Activated CD4-positive, alpha-beta T cell treated with anti-CD3 and anti-CD28 coated beads for 36 hours (primary cell): Measurements from ENCODE around the gene GRHL3. TPM values are rescaled to one million over a fixed set of nuclear protein-coding genes. Genes with fewer than 3 reads are reported as not detected.

Experiments
- ATAC-seq: fragments of 200-7000 bp; cut with Tn5 transposase; one replicate; pipeline ENCODE4 v1.10.0; 2021; ENCODE audit warnings: mild to moderate bottlenecking, moderate library complexity
- CTCF ChIA-PET: fragments of 350-600 bp; sonication (Branson Sonifier 250); formaldehyde crosslinking; loops from one replicate; lab custom pipeline; 2021; ENCODE audit warnings: antibody characterized with exemption; lab: Charles Lee
- POLR2A ChIA-PET: fragments of 350-600 bp; sonication (Branson Sonifier 250); formaldehyde crosslinking; loops from one replicate; lab custom pipeline; 2021; ENCODE audit warnings: antibody characterized with exemption, inconsistent platforms; lab: Charles Lee
- DNase-seq: peaks from one replicate; pipeline ENCODE4 v3.0.0-alpha.2; 2020
- H3K27ac Mint-ChIP-seq: one replicate; pipeline ENCODE4 v1.8.0; 2021; ENCODE audit warnings: mixed read lengths
- H3K27me3 Mint-ChIP-seq: one replicate; pipeline ENCODE4 v1.8.0; 2021; ENCODE audit warnings: mixed read lengths
- H3K36me3 Mint-ChIP-seq: one replicate; pipeline ENCODE4 v1.8.0; 2021; ENCODE audit warnings: low read depth, mixed read lengths
- H3K4me1 Mint-ChIP-seq: one replicate; pipeline ENCODE4 v1.8.0; 2021; ENCODE audit warnings: mixed read lengths
- H3K4me3 Mint-ChIP-seq: one replicate; pipeline ENCODE4 v1.8.0; 2021; ENCODE audit warnings: mild to moderate bottlenecking, moderate library complexity, mixed read lengths
- H3K9me3 Mint-ChIP-seq: one replicate; pipeline ENCODE4 v1.8.0; 2021; ENCODE audit warnings: low read depth, mixed read lengths
- intact Hi-C, 2 experiments: fragments of 100-400 bp; cut with DNase I in 1 of 2; cut with micrococcal nuclease in 1 of 2; formaldehyde crosslinking; loops; one replicate each; pipeline versions ENCODE4 v1.14.2 to v1.15.1; 2022 to 2024; cut with DNase I, micrococcal nuclease
- total RNA-seq, 2 experiments: library from RNA; stranded (reverse); gene quantifications; one replicate each; pipeline ENCODE4 v1.2.3, GENCODE V29; 2021

GRHL3 gene
- total RNA-seq, 2 experiments from 2014 or later = not detected

DNA sequence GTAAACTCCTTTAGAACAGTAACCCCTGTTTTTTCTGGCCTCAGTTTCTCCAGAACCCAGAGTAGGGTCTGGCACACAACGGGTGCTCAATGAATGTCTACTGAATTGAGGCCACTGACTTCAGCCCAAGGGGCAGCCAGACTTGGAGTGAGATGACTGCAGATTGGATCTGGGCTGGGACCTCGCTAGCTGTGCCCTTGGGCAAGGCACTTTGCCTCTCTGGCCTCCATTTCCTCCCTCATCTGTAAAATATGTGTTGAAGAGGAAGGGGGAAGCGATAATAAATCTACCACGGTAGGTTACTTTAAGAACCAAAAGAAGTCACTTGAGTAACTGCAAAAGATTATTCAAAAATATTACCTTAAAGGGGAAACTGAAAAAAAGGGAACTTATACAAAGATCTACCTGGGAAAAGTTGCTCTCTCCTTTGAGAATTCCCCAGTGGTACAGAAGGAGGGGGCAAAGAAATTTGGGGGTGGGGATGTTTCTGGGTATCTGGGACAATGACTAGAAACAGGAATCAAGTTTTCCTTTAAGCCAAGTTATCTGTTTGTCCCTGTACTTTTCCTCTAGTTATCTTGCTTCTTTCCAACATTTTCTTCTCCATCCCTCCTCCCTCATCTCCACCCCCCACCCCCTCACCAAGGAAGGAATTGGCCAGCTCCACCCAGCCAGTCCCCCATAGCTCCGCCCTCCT is 394 bp upstream of the GRHL3 start:
- Mint-ChIP-seq H3K4me1 (peaks cover 40% of the 10 kb centered on the region), H3K27ac (no peak overlapping the region), H3K27me3 (peaks cover 59% of the 10 kb centered on the region), H3K4me3 (no peak overlapping the region), H3K9me3 (no peaks in the 10 kb centered on the region), H3K36me3 (no peaks in the 10 kb centered on the region)
- intact Hi-C loops = no loop called here
- POLR2A ChIA-PET = interaction anchor here (0.5 kb wide), 1 partner anchor 109 kb away, joined by 6 read pairs; no protein-coding TSS in a partner anchor
- no peak for DNase-seq
- CTCF ChIA-PET = interaction anchor here (0.7 to 4.7 kb wide), 4 partner anchors 9 to 118 kb away, joined by 3 to 22 read pairs (median 4); partner anchors contain the start of gene NIPAL3
- ATAC-seq = no peak

DNA sequence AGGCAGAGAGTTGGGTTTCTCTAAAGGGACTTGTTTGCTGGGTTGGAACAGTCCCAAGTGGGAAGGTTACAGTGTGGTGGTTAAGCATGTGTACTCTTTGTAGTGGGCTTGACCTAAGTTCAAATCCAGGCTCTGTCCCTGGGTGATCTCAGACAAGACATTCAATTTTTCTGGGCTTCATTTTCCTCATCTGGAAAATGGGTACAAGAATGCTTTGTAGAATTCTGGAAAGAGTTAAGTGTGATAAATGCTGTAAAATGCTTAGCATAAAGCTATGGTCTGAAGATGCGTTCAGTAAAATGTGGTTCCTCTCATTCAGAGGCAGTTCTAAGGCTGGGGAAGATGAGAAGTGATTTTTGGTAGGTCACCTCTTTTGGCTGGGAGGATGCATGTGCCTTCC is 805 bp downstream of the GRHL3 start:
- no peak overlapping the region for H3K4me3 Mint-ChIP-seq
- ATAC-seq = no peak
- H3K4me1 Mint-ChIP-seq = peaks cover 40% of the 10 kb centered on the region
- ChIA-PET POLR2A (interaction anchor here (0.5 to 1.3 kb wide), 2 partner anchors 95 to 1595 kb away, joined by 3 read pairs; partner anchors contain the start of gene NIPAL3), CTCF (interaction anchor here (0.7 to 4.7 kb wide), 11 partner anchors 10 to 170 kb away, joined by 3 to 22 read pairs (median 4); partner anchors contain the start of gene NIPAL3)
- H3K9me3 Mint-ChIP-seq = no peaks in the 10 kb centered on the region
- intact Hi-C loops = loop anchor here (5.0 kb wide), 3 partner anchors 47 to 427 kb away; partner anchors contain the start of gene CLIC4 (in 1 of the 2)
- no peak for DNase-seq
- peaks cover 62% of the 10 kb centered on the region for H3K27me3 Mint-ChIP-seq
- H3K27ac Mint-ChIP-seq = no peak overlapping the region
- H3K36me3 Mint-ChIP-seq = no peaks in the 10 kb centered on the region

DNA sequence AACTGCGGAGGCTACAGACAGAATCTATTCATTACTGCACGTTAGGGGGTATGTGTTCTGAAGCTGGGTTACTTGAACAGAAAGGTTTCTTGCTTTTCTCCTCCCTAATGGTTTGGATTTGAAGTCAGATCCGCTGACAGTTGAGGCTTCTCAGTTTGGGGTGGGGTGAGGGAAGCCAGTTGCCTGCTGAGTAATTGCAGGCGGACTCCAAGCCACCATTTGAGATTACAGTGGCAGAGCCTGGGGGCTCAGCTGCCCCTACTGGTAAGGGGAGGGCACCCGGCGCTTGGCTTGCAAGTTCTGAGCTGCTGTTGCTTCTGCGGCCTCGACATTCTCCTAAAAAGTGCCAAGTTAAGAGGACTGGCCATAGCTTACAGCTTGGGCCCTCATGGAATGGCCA is 2.0 kb downstream of the GRHL3 start:
- Mint-ChIP-seq H3K9me3 (no peaks in the 10 kb centered on the region), H3K27me3 (peaks cover 66% of the 10 kb centered on the region), H3K36me3 (no peaks in the 10 kb centered on the region), H3K27ac (no peak overlapping the region), H3K4me3 (peak overlapping the region; percentile 62), H3K4me1 (peaks cover 40% of the 10 kb centered on the region)
- intact Hi-C loops = loop anchor here (5.0 kb wide), 3 partner anchors 46 to 426 kb away; partner anchors contain the start of gene CLIC4 (in 1 of the 2)
- CTCF ChIA-PET = interaction anchor here (0.6 to 4.7 kb wide), 8 partner anchors 30 to 249 kb away, joined by 3 to 22 read pairs (median 4); no protein-coding TSS in a partner anchor
- ATAC-seq (no peak), DNase-seq (no peak)
- POLR2A ChIA-PET = interaction anchor here (0.7 kb wide), 1 partner anchor 30 kb away, joined by 3 read pairs; no protein-coding TSS in a partner anchor

DNA sequence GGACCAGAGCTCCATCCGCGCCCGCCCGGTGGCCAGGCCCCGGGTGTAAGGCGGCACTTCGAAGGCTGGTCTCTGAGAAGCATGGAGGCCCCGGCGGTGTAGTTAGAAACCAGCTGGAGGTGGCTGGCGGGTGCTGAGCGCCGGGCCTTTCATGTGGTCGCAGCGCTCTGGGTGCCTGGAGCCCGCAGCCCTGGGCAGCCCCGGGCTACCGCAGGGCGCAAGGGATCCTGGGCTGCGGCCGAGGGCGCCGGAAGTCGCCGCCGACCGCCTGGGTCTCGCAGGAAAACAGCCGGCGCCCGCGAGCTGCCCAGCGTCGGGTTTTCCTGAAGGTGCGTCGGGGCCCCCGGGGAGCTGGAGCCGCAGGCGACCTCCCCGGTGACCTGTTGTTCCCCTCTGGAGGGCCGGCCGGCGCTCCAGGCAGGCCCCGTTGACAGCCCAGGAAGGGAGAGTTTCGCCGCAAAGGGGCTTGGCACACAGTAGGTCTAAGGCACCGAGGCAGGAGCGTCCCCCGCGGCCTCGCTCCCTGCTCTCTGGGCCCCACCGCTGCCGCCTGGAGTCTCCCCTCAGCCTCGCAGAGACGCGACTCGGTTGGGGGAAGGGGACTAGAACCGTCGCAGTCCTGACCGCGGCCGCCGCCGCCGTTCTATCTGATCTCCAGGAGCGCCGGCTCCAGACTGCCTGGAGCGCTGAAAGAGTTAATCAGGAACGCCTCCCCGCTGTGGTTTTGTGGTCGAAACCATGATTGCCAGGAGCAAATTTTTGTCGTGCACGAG is 2.7 kb downstream of the GRHL3 start:
- peak; percentile 87 for DNase-seq
- CTCF ChIA-PET = interaction anchor here (0.6 to 4.7 kb wide), 14 partner anchors 29 to 918 kb away, joined by 3 to 22 read pairs (median 4); no protein-coding TSS in a partner anchor
- Mint-ChIP-seq H3K27me3 (peaks cover 70% of the 10 kb centered on the region), H3K4me1 (peaks cover 40% of the 10 kb centered on the region), H3K36me3 (no peaks in the 10 kb centered on the region), H3K27ac (peak overlapping the region; percentile 51), H3K9me3 (no peaks in the 10 kb centered on the region), H3K4me3 (peak overlapping the region; percentile 62)
- intact Hi-C loops = loop anchor here (1.0 to 5.0 kb wide), 5 partner anchors 45 to 425 kb away; partner anchors contain the start of gene CLIC4 (in 1 of the 2)
- ATAC-seq = peak; percentile 76
- POLR2A ChIA-PET = interaction anchor here (0.7 to 0.8 kb wide), 2 partner anchors 29 to 68 kb away, joined by 3 read pairs; no protein-coding TSS in a partner anchor

DNA sequence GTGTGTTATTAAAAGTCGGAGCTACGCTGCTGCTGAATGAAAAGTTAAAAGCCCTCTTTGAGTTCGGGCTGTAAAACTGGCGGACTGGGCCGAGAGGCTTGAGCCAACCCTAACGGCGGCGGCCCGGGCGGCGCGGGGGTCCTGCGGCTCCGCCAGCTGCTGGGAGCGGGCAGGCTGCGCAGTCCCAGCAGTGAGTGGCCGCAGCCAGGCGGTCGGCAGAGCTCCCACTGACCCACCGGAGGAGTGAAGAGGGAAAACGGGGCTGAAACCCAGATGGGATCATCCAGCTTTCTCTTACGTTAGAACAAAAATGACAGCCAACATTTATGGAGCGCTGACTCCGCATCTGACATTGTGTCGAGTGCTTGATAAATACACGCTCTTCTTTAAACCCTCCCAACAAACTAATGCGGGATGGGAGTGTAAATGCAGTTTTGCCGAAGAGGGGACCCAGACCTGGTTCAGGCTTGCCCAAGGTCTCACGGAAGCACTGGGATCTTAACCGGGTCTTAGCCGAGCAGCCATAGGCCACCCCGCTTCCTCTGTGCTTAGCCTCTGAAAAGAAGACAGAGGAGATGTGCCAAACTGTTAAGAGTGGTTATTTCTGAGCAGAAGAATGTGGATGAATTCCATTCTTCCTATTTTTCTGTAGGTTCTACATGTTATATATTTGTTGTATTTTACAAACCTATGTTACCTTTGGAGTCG is 3.5 kb downstream of the GRHL3 start:
- Mint-ChIP-seq H3K4me1 (peaks cover 40% of the 10 kb centered on the region), H3K27me3 (peaks cover 74% of the 10 kb centered on the region), H3K36me3 (no peaks in the 10 kb centered on the region), H3K4me3 (peak overlapping the region; percentile 62), H3K9me3 (no peaks in the 10 kb centered on the region), H3K27ac (peak overlapping the region; percentile 51)
- ATAC-seq (no peak), DNase-seq (no peak)
- ChIA-PET POLR2A (interaction anchor here (0.8 kb wide), 1 partner anchor 68 kb away, joined by 3 read pairs; no protein-coding TSS in a partner anchor), CTCF (interaction anchor here (0.7 to 4.7 kb wide), 11 partner anchors 13 to 917 kb away, joined by 3 to 22 read pairs (median 4); no protein-coding TSS in a partner anchor)
- intact Hi-C loops = loop anchor here (1.0 to 5.0 kb wide), 5 partner anchors 45 to 425 kb away; partner anchors contain the start of gene CLIC4 (in 1 of the 2)

DNA sequence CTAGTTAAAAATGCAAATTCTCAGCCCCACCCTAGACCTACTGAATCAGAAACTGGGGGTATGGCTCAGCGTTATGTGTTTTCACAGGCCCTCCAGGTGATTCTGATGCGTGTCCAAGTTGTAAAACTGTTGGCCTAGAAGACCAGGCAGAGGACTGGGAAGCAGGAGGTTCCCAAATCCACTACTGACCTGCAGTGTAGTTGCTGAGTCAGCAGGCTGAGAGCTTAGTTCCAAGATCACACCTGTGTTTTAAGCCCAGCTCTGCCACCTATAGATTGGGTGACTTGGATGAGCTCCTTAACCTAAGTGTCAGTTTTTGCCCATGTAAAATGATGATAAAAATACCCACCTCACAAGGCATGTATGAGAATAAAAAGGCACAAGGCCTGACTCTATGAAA is 4.1 kb downstream of the GRHL3 start:
- Mint-ChIP-seq H3K4me1 (peaks cover 40% of the 10 kb centered on the region), H3K9me3 (no peaks in the 10 kb centered on the region), H3K27ac (no peak overlapping the region), H3K36me3 (no peaks in the 10 kb centered on the region), H3K4me3 (no peak overlapping the region), H3K27me3 (peaks cover 73% of the 10 kb centered on the region)
- ATAC-seq = no peak
- ChIA-PET CTCF (interaction anchor here (0.8 to 4.7 kb wide), 4 partner anchors 13 to 1962 kb away, joined by 4 to 22 read pairs (median 7); no protein-coding TSS in a partner anchor), POLR2A (no interaction called here)
- intact Hi-C loops = loop anchor here (2.0 to 5.0 kb wide), 4 partner anchors 44 to 424 kb away; partner anchors contain the start of gene CLIC4 (in 1 of the 2)
- DNase-seq = no peak

DNA sequence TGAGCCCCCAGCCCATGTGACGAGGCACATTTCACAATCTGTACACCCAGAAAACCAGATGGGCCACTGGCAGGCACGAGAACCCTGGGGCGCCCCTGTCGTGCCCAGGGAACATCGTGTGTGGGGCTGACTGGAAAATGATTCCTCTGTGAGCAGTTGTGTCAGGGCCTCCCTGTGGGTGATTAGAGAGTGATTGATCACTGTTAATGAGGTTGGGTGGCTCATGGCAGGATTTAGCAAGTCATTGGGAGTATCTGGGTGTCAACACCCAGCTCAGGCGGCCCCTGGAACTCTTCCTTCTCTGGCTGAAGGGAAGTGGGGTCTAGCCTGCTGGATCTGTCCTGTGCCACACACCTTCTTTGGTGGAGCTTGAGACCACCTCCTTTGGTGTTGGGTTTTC is 5.7 kb downstream of the GRHL3 start:
- H3K9me3 Mint-ChIP-seq = no peaks in the 10 kb centered on the region
- no peaks in the 10 kb centered on the region for H3K36me3 Mint-ChIP-seq
- H3K4me1 Mint-ChIP-seq = peaks cover 23% of the 10 kb centered on the region
- POLR2A ChIA-PET = interaction anchor here (0.6 kb wide), 1 partner anchor 899 kb away, joined by 16 read pairs; no protein-coding TSS in a partner anchor
- intact Hi-C loops = loop anchor here (5.0 kb wide), 3 partner anchors 42 to 422 kb away; partner anchors contain the start of gene CLIC4 (in 1 of the 2)
- ATAC-seq (no peak), DNase-seq (no peak)
- H3K4me3 Mint-ChIP-seq = no peak overlapping the region
- H3K27me3 Mint-ChIP-seq = peaks cover 57% of the 10 kb centered on the region
- CTCF ChIA-PET = interaction anchor here (0.7 to 2.3 kb wide), 2 partner anchors 60 to 66 kb away, joined by 3 to 9 read pairs; no protein-coding TSS in a partner anchor
- H3K27ac Mint-ChIP-seq = no peak overlapping the region

DNA sequence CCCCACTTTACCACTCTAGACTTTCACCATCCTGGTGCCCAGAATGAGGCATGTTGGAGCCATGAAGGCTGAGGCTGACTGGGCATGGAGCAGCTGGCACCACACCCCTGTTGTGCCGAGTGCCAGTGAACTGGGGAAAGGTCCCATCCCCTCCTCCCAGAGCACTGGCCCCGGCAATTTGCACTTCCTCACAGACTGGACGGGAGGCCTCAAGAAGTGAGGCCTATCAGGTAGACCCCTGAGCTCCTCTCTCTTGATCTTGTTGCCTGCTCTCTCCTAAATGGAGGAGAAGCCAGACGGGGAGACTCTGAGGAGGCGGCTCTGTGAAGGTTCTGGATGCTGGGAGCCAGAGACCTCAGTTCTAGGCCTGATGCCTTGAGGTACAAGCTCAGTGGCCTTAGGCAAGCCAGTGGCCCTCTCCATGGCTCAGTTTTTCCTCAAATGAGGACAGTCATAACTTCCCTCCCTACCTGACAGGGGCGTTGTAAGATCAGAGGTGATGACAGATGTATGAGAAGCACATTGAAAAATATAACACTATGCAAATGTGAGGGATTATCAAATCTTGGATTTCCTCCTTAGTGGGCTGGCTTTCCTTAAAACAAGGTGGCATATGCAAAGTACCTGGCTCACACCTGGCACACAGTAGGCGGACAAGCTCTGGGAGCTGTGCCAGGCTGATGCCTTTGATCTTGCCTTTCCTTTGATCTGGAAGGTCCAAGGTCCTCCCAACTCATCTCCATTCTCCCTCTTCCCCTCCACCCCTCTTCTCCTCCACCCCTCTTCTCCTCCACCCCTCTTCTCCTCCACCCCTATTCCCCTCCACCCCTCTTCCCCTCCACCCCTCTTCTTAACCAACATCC is 6.7 kb downstream of the GRHL3 start:
- CTCF ChIA-PET = interaction anchor here (0.7 to 2.3 kb wide), 3 partner anchors 59 to 127 kb away, joined by 3 to 9 read pairs (median 3); no protein-coding TSS in a partner anchor
- DNase-seq = no peak
- Mint-ChIP-seq H3K36me3 (no peaks in the 10 kb centered on the region), H3K9me3 (no peaks in the 10 kb centered on the region), H3K4me3 (no peak overlapping the region), H3K27ac (no peak overlapping the region), H3K4me1 (peaks cover 16% of the 10 kb centered on the region), H3K27me3 (peaks cover 50% of the 10 kb centered on the region)
- intact Hi-C loops = no loop called here
- POLR2A ChIA-PET = interaction anchor here (0.6 kb wide), 1 partner anchor 898 kb away, joined by 16 read pairs; no protein-coding TSS in a partner anchor
- ATAC-seq = no peak

DNA sequence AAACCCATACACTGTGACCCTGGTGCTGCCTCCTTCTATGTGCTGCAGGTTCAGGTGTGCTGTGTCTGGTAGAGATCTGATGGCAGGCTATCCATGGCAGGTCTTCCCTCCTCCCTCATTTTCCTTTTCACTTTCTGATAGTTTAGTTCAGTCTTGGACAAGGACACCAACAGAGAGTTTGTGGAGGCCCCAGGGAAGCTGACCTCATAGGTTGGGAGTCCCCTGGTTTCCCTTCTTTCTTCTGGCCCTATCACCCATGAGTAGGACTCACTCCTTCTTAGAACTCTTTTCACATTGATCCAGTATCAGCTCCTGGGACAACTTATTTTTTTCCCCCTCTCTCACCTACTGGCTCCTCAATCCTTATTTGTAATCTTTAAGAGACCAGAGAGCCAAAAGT is 8.3 kb downstream of the GRHL3 start:
- no peaks in the 10 kb centered on the region for H3K9me3 Mint-ChIP-seq
- no peak overlapping the region for H3K27ac Mint-ChIP-seq
- ChIA-PET CTCF (interaction anchor here (1.0 to 1.7 kb wide), 2 partner anchors 13 to 26 kb away, joined by 3 to 4 read pairs; no protein-coding TSS in a partner anchor), POLR2A (no interaction called here)
- intact Hi-C loops = no loop called here
- H3K27me3 Mint-ChIP-seq = peaks cover 45% of the 10 kb centered on the region
- ATAC-seq (no peak), DNase-seq (no peak)
- H3K4me1 Mint-ChIP-seq = peaks cover 5% of the 10 kb centered on the region
- no peaks in the 10 kb centered on the region for H3K36me3 Mint-ChIP-seq
- no peak overlapping the region for H3K4me3 Mint-ChIP-seq
